GM21786 (cell line): ENCODE data around the gene PARD3B.

Experiments used
- ATAC-seq: cut with Tn5 transposase; IDR thresholded peaks from one replicate; pipeline ENCODE4 v1.9.1; 2021; ENCODE audit not compliant: unreplicated experiment

PARD3B gene

GRCh38 chr2:204693262-204693661, 148.0 kb downstream of the PARD3B start:
- no peak for ATAC-seq

DNA sequence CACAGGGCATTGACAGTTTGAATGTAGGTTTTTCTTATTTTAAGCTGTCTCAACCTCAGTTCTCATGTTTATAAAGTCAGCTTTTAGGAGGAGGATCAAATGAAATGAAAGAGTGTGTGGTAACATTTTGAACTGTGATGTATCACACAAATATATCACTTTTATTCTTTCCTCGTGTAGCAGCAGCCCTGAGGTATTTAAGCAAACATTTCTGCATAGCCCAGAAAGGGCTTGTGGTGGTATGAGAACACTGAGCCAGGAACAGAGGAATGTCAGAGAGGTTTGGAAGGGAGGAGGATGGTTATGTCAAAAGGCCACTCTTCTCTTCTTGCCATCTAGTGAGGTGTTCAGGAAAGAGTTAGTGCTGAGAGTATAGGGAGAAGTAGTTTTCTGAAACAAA, 150.2 kb downstream of the PARD3B start:
- no peak for ATAC-seq

DNA sequence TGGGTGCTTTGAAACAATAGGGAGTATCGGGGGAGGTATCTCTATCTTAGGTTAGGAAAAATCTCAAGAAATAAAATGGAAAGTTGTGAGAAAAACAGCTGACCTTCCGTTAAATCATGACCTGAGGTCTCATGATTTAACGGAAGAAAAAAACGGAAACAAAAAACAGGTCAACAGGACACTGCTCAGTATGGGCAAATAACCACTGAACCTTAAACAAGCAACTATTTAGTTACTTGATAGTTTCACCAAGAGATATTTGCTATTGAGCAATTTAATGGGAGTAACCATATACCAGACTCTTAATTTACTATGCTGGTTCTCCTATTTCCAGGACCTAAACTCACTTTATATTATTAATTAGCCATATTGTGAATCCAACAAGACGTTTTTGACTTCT, 150.8 kb downstream of the PARD3B start:
- ATAC-seq, result no peak

- ATAC-seq, result no peak
These were observed 160.1 kb downstream of the PARD3B start for GRCh38 chr2:204705243-204705932.

DNA sequence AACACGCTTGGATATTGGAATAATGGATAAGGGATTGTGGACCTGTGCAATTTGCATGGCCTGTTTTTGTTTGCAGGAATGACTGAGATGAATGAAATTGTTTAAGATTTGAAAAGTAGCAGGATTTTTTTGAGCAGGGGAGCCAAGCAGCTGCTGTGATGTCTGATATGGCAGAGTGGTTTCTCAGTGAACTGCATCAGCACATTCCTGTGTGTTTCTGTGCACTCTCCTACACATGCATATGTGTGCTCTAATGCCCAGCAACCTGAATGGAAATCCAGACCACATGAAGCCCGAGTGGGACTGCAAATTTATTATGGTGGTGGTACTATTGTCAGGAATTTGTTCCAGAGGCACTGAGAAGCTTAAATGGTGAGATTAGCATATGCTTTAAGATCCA, 161.7 kb downstream of the PARD3B start:
- no peak for ATAC-seq

- no peak for ATAC-seq
These were observed 167.9 kb downstream of the PARD3B start for GRCh38 chr2:204713211-204713610.

- ATAC-seq, result no peak
These were observed 170.1 kb downstream of the PARD3B start for GRCh38 chr2:204715361-204715760.

DNA sequence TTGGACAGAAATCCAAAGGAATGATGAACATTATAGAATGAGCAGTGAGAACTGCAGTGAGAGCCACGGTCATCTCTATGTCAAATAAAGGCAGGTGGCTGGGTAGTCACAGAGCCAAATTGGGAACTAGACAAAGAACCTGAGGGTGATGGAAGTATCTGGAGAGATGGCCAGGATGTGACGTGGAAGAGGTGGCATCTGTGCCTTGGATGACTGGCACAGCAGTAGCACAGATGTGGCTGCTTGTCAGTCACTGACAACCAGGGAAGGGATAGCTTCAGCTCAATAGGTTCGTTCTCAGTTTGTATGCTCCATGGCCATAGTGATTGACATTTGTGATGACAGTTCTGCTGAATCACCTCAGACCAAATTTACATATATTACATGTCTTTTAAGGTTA, 172.3 kb downstream of the PARD3B start:
- ATAC-seq, result no peak

DNA sequence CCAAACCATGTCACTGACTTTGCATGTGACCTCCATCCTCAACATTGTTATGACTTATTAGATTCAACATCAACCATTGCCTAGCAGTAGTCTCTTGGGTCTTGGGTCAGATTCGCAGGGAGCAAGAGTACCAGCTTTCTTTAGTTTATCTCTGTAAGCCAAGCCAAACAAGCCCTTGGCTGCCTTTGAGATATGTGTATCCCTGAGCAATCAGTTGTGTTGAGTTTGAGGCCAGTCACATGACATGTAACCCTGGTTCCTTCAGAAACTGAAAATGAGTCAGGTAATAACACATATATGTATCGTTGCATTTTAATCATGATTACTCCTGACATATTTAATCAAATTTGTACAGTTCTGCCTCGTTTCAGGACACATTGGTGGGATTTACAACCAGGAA, 173.3 kb downstream of the PARD3B start:
- no peak for ATAC-seq

DNA sequence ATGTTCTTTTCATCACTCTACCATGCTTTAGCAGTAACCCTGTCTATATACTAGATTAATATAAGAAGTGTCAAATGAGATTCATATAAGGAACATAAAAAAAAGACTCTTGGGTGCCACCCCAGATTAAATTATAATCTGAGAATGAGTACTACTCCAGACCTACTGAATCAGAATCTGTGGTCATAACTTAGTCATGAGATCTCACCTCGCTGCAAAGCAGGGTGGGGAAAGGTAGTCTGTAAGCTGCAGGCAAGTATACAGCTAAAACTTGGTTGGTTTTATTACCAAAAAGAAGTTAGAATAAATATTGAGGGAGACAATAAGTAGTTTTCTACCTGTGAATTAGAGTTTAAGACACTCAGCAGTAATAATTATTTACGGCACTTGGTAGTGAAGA, 175.6 kb downstream of the PARD3B start:
- ATAC-seq, result no peak

- ATAC-seq, result no peak
These were observed 176.9 kb downstream of the PARD3B start for GRCh38 chr2:204722207-204722606.

GRCh38 chr2:204722691-204723090, 177.4 kb downstream of the PARD3B start:
- ATAC-seq, result no peak

GRCh38 chr2:204725693-204726360, 180.6 kb downstream of the PARD3B start:
- ATAC-seq, result no peak

GRCh38 chr2:204726831-204727230, 181.6 kb downstream of the PARD3B start:
- no peak for ATAC-seq

- ATAC-seq, result no peak
These were observed 182.1 kb downstream of the PARD3B start for GRCh38 chr2:204727368-204727767.

DNA sequence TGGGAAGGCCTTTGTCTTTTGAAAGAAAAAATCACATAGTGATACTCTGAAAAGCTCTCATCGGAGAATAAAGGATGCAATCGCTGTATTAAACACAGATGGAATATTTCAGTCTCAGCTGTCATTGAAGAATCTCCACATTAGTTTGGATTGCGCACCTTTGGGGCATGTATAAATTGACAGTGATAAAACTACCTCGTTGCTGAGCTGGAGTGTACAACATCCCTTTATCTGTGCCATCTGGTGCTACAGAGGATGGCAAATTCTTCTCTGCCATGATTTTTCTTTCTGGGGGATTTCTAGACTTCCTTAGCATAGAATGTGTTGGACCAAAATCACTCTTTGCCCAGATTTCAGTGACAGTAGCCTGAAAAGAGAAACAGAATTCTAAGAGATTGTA, 185.3 kb downstream of the PARD3B start:
- no peak for ATAC-seq

DNA sequence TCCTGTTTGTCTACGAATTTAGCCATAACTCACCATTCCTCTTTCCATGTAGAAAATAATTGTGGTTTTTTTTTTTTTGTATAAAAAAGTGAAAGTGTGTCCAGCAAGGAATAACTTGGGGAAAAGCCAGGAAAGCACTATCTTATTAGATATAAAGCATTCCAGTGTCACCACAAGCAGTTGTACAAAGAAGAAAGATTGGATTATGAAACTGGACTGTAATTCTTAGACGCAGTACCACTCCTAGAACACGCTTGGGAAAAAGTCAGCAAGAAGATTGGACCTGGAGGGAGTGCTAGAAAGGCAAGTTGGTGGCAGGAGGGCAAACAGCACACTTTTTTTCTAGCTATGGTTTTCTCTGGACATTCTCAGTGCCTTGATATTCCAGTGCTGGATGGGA, 186.7 kb downstream of the PARD3B start:
- no peak for ATAC-seq

DNA sequence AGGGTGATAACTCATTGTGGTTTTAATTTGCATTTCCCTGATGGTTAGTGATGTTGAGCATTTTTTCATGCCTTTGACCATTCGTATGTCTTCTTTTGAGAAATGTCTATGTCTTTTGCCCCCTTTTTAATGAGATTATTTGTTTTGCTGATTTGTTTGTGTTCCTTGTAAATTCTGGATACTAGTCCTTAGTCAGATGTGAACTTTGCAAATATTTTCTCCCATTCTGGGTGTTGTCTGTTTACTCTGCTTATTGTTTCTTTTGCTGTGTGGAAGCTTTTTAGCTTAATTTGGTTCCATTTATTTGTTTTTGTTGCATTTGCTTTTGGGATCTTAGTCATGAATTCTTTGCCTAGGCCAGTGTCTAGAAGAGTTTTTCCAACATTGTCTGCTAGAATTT, 192.0 kb downstream of the PARD3B start:
- ATAC-seq, result no peak

DNA sequence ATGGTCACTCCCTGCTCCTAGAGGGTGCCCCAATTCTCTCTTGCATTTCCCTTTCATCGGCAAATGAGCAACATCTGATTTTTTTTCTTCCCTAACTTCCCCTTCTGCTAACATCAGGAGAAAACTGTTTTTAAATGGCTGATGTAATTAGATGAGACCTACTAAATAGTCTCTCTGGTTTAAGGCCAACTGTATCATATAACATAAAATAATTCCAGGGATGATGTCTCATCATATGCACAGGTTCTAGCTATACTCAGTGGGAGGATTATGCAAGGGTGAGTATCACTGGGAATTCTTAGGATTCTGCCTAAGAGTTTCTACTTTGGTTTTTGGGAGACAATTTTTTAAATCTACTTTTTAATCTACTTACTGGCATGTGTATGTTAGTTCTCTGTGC, 193.4 kb downstream of the PARD3B start:
- no peak for ATAC-seq

- no peak for ATAC-seq
These were observed 198.2 kb downstream of the PARD3B start for GRCh38 chr2:204743393-204743960.

DNA sequence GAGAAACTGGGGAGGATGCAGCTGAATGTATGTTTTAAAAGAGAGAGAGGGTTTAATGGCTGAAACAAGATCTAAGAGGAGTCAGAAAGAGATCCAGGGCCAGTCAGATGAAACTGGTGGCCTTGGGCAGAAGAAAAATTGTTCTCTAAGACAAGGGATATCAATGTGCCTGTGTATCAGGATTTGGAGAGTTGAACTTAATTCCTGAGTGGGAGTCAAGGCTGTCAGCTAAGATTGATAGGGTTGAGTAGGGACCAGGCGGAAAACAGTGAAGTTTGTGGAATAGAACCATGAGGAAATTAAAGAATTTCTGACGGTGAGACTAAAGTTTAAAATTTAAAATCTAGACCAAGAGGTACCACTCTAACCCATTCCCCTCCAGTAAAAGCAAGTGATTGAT, 199.2 kb downstream of the PARD3B start:
- no peak for ATAC-seq

GRCh38 chr2:204748286-204748685, 203.0 kb downstream of the PARD3B start:
- ATAC-seq, result no peak

GRCh38 chr2:204749319-204749718, 204.0 kb downstream of the PARD3B start:
- no peak for ATAC-seq
